Fibroblast of gingiva (primary cell): ENCODE measurements around the gene CD59.

Source experiments
- DNase-seq: peaks from one replicate; pipeline ENCODE4 v3.0.0-alpha.2; 2011; ENCODE audit warnings: low read depth

Gene CD59

GRCh38 chr11:33736148-33736812, at the start of gene CD59:
TSS of gene CD59 (minus strand) at chr11:33736423. CDS start at chr11:33722445, 13,978 bp downstream.
- DNase-seq, result peak; percentile 92

DNA sequence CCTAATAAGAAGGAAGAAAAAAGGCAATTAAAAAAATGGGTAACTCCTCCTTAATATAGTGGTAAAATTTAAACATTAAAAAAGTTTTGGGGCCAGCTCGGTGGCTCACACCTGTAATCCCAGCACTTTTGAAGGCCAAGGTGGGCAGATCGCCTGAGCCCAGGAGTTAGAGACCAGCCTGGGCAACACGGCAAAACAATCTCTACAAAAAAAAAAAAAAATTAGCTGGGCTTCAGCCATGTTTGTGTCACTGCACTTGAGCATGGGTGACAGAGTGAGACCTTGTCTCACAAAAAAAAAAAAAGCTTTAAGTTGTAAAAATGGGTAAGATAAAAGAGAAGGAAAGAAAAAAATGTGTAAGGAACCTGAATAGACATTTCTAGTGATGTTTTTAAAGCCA, 49.4 kb upstream of the CD59 start:
- DNase-seq, result no peak

DNA sequence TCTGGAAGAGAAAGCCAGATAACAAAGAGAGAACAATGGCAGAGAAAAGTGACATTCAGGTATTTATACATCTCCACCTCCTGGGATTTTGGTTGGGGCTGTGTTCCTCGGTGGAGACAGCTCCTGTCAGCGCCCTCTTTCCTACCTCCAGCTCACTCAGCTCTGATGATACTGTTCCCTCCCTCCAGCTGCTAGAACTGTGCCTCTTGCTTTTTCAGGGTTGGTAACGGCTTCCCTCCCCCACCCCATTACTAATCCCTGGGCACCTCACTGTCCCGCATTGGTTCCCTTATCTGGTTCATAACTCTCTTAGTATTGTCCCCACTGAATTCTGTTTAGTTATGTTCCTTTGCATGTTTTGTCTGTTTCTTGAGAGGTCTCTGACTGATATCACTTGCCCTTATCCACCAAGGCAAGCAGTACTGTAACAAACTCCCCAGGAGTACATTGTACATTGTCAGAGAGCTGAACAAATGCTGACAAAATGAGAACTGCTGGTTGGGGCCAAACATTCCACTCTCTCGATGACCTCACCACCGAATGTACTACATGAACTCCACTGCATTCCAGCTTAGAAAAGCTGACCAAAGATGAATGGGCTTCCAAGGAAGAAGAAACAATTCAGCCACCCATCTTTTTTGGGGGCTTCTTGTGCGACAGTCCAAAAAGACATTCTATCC, 43.8 kb upstream of the CD59 start:
- DNase-seq, result peak; percentile 46

GRCh38 chr11:33778675-33779074, 42.5 kb upstream of the CD59 start:
- peak; percentile 54 for DNase-seq

GRCh38 chr11:33777906-33778305, 41.7 kb upstream of the CD59 start:
- DNase-seq, result no peak

DNA sequence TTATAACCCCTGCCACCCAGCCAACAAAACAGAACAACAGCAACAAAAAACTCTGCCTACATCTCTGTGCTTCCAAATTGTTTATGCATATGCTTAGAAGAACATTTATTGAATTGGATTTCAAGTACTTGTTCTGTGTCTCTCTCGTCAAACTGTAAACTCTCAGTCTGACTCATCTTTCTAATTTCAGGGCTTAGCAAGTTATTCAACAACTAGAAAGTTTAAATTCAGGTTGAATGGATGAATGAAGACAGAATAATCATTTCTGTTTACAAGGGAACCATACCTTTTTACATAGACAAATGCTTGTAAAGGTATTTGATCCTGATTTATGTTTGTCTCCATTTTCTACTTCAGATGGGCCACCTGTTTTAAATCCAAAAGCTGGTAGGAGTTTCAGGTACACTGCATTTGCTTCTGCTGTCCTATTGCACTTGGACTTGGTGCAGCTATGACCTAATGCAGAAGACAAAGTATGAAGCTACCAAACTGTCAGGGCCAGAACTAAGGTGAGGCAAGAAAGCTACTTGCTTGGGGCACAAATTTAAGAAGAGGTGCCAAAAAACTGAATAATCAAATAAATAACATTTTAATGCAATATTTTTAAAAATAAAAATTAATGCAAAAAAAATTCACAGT, 39.7 kb upstream of the CD59 start:
- no peak for DNase-seq

DNA sequence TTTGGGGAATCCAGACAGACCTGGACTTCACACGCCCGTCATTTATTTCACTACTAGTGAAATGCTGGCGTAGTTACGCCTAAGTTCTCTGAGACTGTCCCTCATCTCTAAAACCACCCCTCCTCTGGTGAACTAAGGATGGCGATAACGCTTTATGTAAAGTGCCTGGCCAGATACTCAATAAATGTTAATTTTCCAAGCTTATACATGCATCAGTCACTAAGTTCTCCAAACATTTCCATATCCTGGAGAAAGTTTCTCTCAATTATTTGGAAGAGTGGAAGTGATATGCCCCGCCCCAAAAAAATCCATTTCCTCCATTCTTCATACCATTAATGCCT, 39.2 kb upstream of the CD59 start:
- DNase-seq, result no peak

DNA sequence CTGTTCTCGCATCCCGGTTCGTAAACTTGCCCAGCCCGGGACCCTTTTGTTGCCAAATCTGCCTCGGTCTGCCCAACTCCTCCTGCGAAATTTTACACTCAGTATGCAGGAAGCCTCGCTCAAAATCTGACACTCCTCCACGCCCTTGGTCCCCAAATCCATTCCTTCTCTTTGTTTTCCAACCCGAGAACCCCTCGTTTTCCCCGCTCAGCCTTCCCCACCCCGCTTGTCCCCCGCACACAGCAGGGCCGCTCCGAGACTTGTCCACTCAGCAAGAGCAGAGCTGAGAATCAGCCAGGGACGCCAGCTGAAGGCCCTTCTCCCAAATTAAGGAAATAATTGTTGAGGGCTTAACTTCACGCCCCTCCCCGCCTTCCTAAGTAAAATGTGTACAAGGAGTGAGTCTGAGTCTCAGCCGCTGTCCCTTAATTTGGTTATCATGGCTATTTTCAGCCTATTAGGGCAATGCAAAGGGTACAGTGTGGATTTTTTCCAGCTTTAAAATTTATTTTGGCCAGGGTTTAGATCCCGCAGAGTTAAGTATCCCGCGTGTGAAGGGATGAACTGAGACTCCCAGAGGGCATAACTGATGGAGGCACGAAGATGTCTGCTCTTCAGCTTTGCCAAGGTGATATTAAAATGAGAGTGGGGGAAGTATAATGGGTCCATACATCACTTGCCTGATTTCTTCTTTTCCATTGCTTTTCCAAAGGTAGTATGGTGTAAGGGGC, 38.7 kb upstream of the CD59 start:
- no peak for DNase-seq

GRCh38 chr11:33773987-33774735, 37.9 kb upstream of the CD59 start, which contains the start of gene FBXO3:
TSS of gene FBXO3 (minus strand) at chr11:33774520. CDS start at chr11:33774497, 23 bp downstream.
- peak; percentile 40 for DNase-seq

GRCh38 chr11:33773404-33773986, 37.3 kb upstream of the CD59 start:
- no peak for DNase-seq

GRCh38 chr11:33772870-33773269, 36.6 kb upstream of the CD59 start:
- DNase-seq, result no peak

DNA sequence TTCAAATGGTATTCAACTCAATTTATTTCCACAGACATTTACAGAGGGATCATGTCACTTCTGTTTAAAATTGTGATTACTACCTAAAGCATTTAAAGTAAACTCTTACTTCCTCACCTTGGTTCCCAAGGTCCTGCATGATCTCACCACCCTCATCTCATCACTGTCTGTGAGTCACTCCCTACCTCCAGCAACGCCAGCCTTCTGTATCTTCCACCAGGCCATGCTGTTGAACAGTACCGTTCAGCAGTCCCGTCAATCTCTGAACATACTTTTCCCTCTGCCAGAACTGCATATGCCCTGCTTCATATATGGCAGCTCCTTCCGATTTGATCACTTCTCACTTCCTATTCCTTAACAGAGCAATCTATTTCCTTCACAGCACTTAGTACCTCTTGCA, 36.1 kb upstream of the CD59 start:
- DNase-seq, result no peak

- no peak for DNase-seq
Measured at GRCh38 chr11:33770236-33770635, 34.0 kb upstream of the CD59 start.

DNA sequence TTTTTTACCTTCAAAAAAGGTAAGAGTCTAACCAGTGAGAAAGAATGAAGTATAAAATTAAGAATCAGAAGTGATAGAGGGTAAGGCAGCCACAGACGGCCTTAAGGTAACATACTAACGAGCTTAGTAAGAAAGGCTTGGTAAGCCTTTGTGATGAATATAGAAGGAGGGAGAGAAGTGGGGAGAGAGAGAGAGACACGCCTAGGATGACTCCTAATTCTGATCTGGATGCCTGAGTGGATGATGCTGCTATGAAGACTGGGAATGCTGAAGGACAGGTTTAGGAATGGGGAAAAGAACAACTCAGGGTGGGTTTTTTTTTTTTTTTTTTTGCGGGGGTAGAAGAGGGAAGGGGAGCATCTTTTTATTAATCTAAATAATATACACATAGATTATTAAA, 33.3 kb upstream of the CD59 start:
- DNase-seq, result no peak

DNA sequence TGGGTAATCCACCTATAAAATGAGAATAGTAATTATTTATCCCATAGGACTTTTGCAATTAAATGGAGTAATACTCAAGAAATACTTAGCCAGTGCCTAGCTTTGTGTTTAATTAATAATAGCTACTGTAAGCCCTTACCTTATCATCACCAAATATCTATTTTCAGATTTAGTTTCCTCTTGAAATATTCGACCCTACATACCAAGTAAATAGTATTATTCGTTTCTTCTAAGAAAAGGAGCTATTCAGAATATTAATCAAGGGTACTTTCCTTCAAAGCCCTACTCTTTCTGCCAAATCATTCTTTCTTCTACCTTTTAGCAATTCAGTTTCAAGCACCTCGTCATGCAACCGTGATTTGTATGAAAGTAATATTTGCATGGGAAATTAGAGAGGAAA, 31.4 kb upstream of the CD59 start:
- DNase-seq, result no peak

- no peak for DNase-seq
Measured at GRCh38 chr11:33766085-33766484, 29.9 kb upstream of the CD59 start.

GRCh38 chr11:33761471-33761870, 25.2 kb upstream of the CD59 start:
- DNase-seq, result no peak

- peak; percentile 41 for DNase-seq
Measured at GRCh38 chr11:33753304-33753967, 17.2 kb upstream of the CD59 start.

- no peak for DNase-seq
Measured at GRCh38 chr11:33751878-33752277, 15.7 kb upstream of the CD59 start.

GRCh38 chr11:33747979-33748378, 11.8 kb upstream of the CD59 start:
- DNase-seq, result peak; percentile 47

DNA sequence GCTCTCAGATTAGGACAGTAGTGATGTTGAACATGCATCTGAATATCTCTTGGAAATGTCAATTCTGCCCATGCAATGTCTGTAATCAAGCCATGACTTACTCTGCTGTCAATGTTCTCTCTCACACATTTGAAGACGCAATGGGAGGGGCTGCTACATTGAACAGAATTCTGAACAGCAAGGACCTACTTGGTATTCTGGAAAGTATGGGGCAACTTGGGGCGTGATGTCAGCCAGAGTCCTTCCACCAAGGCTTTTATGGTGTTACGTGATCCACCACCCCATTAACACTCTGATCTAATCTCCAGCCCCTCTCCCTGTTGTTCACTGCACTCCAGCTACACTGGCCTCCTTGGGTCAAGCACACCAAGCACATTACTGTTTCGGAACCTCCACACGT, 7.1 kb upstream of the CD59 start:
- no peak for DNase-seq
